ENCODE data around the gene SRSF4. TPM values are rescaled to one million over a fixed set of nuclear protein-coding genes. Genes with fewer than 3 reads are reported as not detected.
"Not testable (repeated sequence)": the region's sequence is repeated elsewhere in the genome, so short reads cannot be mapped to it uniquely, and the experiment has no call there.

SRSF4 gene
- total RNA-seq, 6 experiments from 2014 or later, result 25.6 to 42.1 (median 33.0) TPM

- TF ChIP-seq POLR2A (IDR thresholded peaks at IDR 0.05), result no peak
- no peak for TF ChIP-seq CTCF (IDR thresholded peaks at IDR 0.05)
Measured at GRCh38 chr1:29225361-29225760, 43.7 kb upstream of the SRSF4 start.

GRCh38 chr1:29224356-29224837 lies 42.7 kb upstream of the SRSF4 start:
- H3K27ac ChIP-seq, result no peak overlapping the region
- no peaks in the 10 kb centered on the region for H3K4me1 ChIP-seq
- H3K4me3 ChIP-seq, result no peak overlapping the region
- peaks cover 0 to 3% (median 0%) of the 10 kb centered on the region in 4 donors for H3K36me3 ChIP-seq
- WGBS (ENCODE audit: insufficient coverage, low coverage, low lambda C conversion rate, missing lambda C conversion rate), result 61% methylated on average over 4 of the region's 5 CpGs
- H3K27me3 ChIP-seq, result no peaks in the 10 kb centered on the region
- DNase-seq, result no peak
- H3K9me3 ChIP-seq, result no peaks in the 10 kb centered on the region
- ATAC-seq, result no peak
- TF ChIP-seq CTCF (IDR thresholded peaks at IDR 0.05), result no peak
- no peak for TF ChIP-seq POLR2A (IDR thresholded peaks at IDR 0.05)
- intact Hi-C loops (cut with DNase I), result no loop called here

More at GRCh38 chr1:29225361-29225760, 43.7 kb upstream of the SRSF4 start:
- Histone ChIP-seq H3K9me3 (no peaks in the 10 kb centered on the region), H3K27ac (no peak overlapping the region), H3K4me1 (peaks cover 0 to 8% (median 0%) of the 10 kb centered on the region in 4 donors), H3K27me3 (no peaks in the 10 kb centered on the region), H3K36me3 (peaks cover 0 to 3% (median 0%) of the 10 kb centered on the region in 4 donors), H3K4me3 (no peak overlapping the region)
- 64% methylated on average over 4 of the region's 4 CpGs for WGBS (ENCODE audit: insufficient coverage, low coverage, low lambda C conversion rate, missing lambda C conversion rate)
- ATAC-seq (no peak), DNase-seq (no peak)
- intact Hi-C loops (cut with DNase I), result no loop called here

GRCh38 chr1:29223521-29223920 lies 41.8 kb upstream of the SRSF4 start:
- ATAC-seq, result no peak
- 76% methylated on average over 4 of the region's 6 CpGs for WGBS (ENCODE audit: insufficient coverage, low coverage, low lambda C conversion rate, missing lambda C conversion rate)
- Histone ChIP-seq H3K4me3 (no peak overlapping the region), H3K4me1 (no peaks in the 10 kb centered on the region), H3K9me3 (no peaks in the 10 kb centered on the region), H3K27me3 (no peaks in the 10 kb centered on the region), H3K27ac (no peak overlapping the region), H3K36me3 (peaks cover 0 to 3% (median 0%) of the 10 kb centered on the region in 4 donors)
- intact Hi-C loops (cut with DNase I), result no loop called here
- no peak for DNase-seq
- TF ChIP-seq POLR2A (IDR thresholded peaks at IDR 0.05), result no peak
- no peak for TF ChIP-seq CTCF (IDR thresholded peaks at IDR 0.05)

GRCh38 chr1:29222686-29223085 lies 41.0 kb upstream of the SRSF4 start:
- ATAC-seq (no peak), DNase-seq (no peak)
- intact Hi-C loops (cut with DNase I), result no loop called here
- no peak for TF ChIP-seq POLR2A (IDR thresholded peaks at IDR 0.05)
- TF ChIP-seq CTCF (IDR thresholded peaks at IDR 0.05), result no peak
- Histone ChIP-seq H3K27ac (no peak overlapping the region), H3K4me1 (no peaks in the 10 kb centered on the region), H3K27me3 (no peaks in the 10 kb centered on the region), H3K4me3 (no peak overlapping the region), H3K9me3 (no peaks in the 10 kb centered on the region), H3K36me3 (peaks cover 0 to 3% (median 0%) of the 10 kb centered on the region in 4 donors)
- 100% methylated on average over 1 of the region's 1 CpG for WGBS (ENCODE audit: insufficient coverage, low coverage, low lambda C conversion rate, missing lambda C conversion rate)

GRCh38 chr1:29222260-29222659 lies 40.6 kb upstream of the SRSF4 start:
- H3K4me3 ChIP-seq; H3K27ac ChIP-seq; H3K4me1 ChIP-seq; intact Hi-C loops (cut with DNase I); DNase-seq; H3K9me3 ChIP-seq; H3K27me3 ChIP-seq; H3K36me3 ChIP-seq; ATAC-seq: not testable (repeated sequence)
- 89% methylated on average over 6 of the region's 6 CpGs for WGBS (ENCODE audit: insufficient coverage, low coverage, low lambda C conversion rate, missing lambda C conversion rate)

All from right lobe of liver (tissue), 6 donors.